ENCODE measurements around the gene PDE6A. TPM values are rescaled to one million over a fixed set of nuclear protein-coding genes. Genes with fewer than 3 reads are reported as not detected.

The PDE6A gene
- total and polyA plus RNA-seq, 2 of the 13 experiments (the other 11 are each of a cell fraction or from before 2014, with no cell fraction given) = 0.01 TPM; not detected in 1

GRCh38 chr5:149937610-149938009, 7.0 kb downstream of the PDE6A start:
- WGBS (ENCODE audit: low lambda C conversion rate) = 0% methylated on average over 1 of the region's 1 CpG
- intact Hi-C loops (cut with micrococcal nuclease; ENCODE audit: unreplicated experiment) = no loop called here

More at GRCh38 chr5:149937610-149938009, 7.0 kb downstream of the PDE6A start:
- Histone ChIP-seq H4K20me1 (ENCODE audit: insufficient read depth, low read length) (no peaks in the 10 kb centered on the region), H3K27ac (ENCODE audit: extremely low read length, insufficient read depth, low read length) (no peak overlapping the region), H2AFZ (ENCODE audit: low read length) (no peak overlapping the region), H3K9me3 (ENCODE audit: low read length) (no peaks in the 10 kb centered on the region), H3K4me2 (ENCODE audit: low read depth, low read length) (no peak overlapping the region), H3K27me3 (ENCODE audit: control insufficient read depth in 1 of 2, insufficient read depth in 2 of 2, low read length in 2 of 2) (peaks cover 1 to 5% of the 10 kb centered on the region in 2 experiments; a peak in 2 of 5 replicates), H3K4me3 (replicated peaks in 1 of 3; ENCODE audit: insufficient read depth in 1 of 3, low read depth in 2 of 3, low read length in 3 of 3) (no peak overlapping the region), H3K36me3 (replicated peaks in 1 of 2; ENCODE audit: control insufficient read depth in 1 of 2, insufficient read depth in 2 of 2, low read length in 2 of 2) (no peaks in the 10 kb centered on the region), H3K9ac (ENCODE audit: insufficient read depth, low read depth, low read length) (no peak overlapping the region), H3K4me1 (ENCODE audit: insufficient read depth, low read length) (peaks cover 75% of the 10 kb centered on the region), H3K79me2 (ENCODE audit: insufficient read depth, low read length) (no peaks in the 10 kb centered on the region)
- DNase-seq (ENCODE audit: low spot score) (no peak), FAIRE-seq (no peak), ATAC-seq (no peak)
- POLR2A ChIA-PET = no interaction called here
- BruUV-seq (replicated peaks) = no TSS peak
- CTCF ChIA-PET (ENCODE audit: low intra/inter-chr PET ratio, low total read pairs) = no interaction called here
- TF ChIP-seq NFAT5 (CRISPR knock-in tag; IDR thresholded peaks at IDR 0.05) = no peak
- in situ Hi-C loops (cut with HindIII; ENCODE audit: extremely low pct_ligation_motif_present, low pct_unique_long_range_greater_than_20kb) = loop anchor here (10.0 kb wide), 1 partner anchor 57 kb away; no protein-coding TSS in a partner anchor
